ENCODE measurements around the gene GLB1L.
A peak's percentile ranks its signal among the peaks of the same experiment; 100 is the strongest.

GLB1L gene

DNA sequence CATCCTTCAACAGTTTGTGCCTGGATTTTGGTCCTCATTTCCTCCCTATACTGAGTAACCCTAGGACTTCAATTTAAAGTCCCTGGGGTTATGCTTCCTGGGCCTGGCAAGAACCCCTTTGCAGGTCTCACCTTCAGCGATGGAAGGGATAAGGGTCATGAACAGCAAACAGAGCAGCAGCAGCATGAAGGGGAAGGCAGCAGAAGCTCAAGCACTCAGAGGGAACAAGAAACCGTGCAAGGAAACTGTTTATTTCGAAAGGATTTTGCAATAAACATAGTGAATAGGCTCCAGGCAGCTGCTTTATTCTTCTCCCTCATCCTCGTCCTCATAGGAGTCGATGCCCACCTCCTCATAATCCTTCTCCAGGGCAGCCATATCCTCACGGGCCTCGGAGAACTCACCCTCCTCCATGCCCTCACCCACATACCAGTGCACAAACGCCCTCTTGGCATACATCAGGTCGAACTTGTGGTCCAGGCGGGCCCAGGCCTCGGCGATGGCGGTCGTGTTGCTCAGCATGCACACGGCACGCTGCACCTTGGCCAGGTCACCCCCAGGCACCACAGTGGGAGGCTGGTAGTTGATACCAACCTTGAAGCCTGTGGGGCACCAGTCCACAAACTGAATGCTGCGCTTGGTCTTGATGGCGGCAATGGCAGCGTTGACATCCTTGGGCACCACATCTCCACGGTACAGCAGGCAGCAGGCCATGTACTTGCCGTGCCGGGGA lies 5.0 kb upstream of the GLB1L start:
- in situ Hi-C loops (cut with MboI; ENCODE audit: low pct_unique_long_range_greater_than_20kb, low sequenced_read_pairs, unreplicated experiment): no loop called here
- no peak for DNase-seq (ENCODE audit: low spot score)
- TF ChIP-seq CTCF (IDR thresholded peaks at IDR 0.05; ENCODE audit: extremely low read depth, insufficient read depth, missing control alignments): no peak

DNA sequence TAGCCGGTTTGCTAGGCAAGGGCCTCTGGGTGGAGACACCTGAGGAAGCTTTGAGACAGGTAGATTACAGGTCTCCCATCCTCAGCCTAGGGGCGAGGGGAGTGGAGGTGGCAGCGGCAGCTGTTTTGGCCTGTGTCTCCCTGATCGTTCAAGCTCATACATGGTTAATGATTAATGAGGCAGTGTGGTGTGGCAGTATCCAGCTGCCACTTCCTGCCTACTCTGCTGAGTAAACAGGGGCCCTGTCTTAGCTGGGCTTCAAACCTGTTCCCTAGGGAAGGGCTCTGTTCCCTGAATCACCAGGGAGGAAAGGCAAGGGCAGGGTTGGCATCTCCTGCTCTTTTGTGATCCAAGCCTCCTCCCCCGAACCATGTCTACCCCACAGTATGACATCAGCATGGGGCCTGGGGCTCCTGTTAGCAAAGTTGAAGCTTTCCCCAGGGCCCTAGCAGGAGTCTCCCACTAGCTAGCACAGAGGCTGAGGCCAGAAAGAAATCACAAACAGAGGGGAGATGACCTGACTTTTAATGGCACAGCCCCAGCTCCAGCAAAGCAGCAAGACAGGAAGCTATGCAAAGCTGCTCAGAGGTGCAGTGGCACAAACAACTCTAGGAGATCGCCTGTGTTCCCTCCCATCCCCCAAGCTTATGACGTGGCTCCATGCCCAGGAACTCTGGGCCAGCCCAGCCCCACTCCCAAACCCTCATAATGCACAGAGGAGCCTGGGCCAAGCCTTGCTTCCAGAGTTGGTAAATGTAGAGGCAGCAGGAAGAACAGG lies 4.1 kb upstream of the GLB1L start:
- in situ Hi-C loops (cut with MboI; ENCODE audit: low pct_unique_long_range_greater_than_20kb, low sequenced_read_pairs, unreplicated experiment): no loop called here
- no peak for TF ChIP-seq CTCF (IDR thresholded peaks at IDR 0.05; ENCODE audit: extremely low read depth, insufficient read depth, missing control alignments)
- DNase-seq (ENCODE audit: low spot score): peak; percentile 45

- DNase-seq (ENCODE audit: low spot score): no peak
- in situ Hi-C loops (cut with MboI; ENCODE audit: low pct_unique_long_range_greater_than_20kb, low sequenced_read_pairs, unreplicated experiment): no loop called here
Measured at GRCh38 chr2:219248845-219249202, 3.6 kb upstream of the GLB1L start.

GRCh38 chr2:219247678-219248642 lies 2.7 kb upstream of the GLB1L start:
- no peak for DNase-seq (ENCODE audit: low spot score)
- in situ Hi-C loops (cut with MboI; ENCODE audit: low pct_unique_long_range_greater_than_20kb, low sequenced_read_pairs, unreplicated experiment): no loop called here
- no peak for TF ChIP-seq CTCF (IDR thresholded peaks at IDR 0.05; ENCODE audit: extremely low read depth, insufficient read depth, missing control alignments)

More at GRCh38 chr2:219248845-219249202, 3.6 kb upstream of the GLB1L start:
- no peak for TF ChIP-seq CTCF (IDR thresholded peaks at IDR 0.05; ENCODE audit: extremely low read depth, insufficient read depth, missing control alignments)

GRCh38 chr2:219246559-219246958 lies 1.3 kb upstream of the GLB1L start:
- TF ChIP-seq CTCF (IDR thresholded peaks at IDR 0.05; ENCODE audit: extremely low read depth, insufficient read depth, missing control alignments): no peak
- in situ Hi-C loops (cut with MboI; ENCODE audit: low pct_unique_long_range_greater_than_20kb, low sequenced_read_pairs, unreplicated experiment): no loop called here
- DNase-seq (ENCODE audit: low spot score): no peak

DNA sequence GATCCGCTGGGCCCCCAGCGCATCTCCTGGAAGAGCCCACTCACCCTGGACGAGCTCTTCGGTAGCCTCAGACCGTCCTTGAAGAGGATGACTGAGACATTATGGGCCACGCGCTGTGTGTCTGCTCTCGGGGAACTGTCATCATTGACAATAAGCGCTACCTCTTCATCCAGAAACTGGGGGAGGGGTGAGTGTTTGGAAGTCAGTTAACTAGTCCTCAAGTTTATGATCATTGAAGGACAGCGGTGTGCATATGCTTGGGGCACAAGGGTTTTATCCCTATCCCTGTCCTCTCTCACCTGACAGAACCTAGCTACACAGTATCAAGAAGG lies 621 bp upstream of the GLB1L start:
- in situ Hi-C loops (cut with MboI; ENCODE audit: low pct_unique_long_range_greater_than_20kb, low sequenced_read_pairs, unreplicated experiment): no loop called here
- DNase-seq (ENCODE audit: low spot score): no peak
- no peak for TF ChIP-seq CTCF (IDR thresholded peaks at IDR 0.05; ENCODE audit: extremely low read depth, insufficient read depth, missing control alignments)

Data from GM13977 (cell line).